Measurements from ENCODE around the gene ARSJ. TPM values are rescaled to one million over a fixed set of nuclear protein-coding genes. Genes with fewer than 3 reads are reported as not detected.
"Not testable (repeated sequence)": the region's sequence is repeated elsewhere in the genome, so short reads cannot be mapped to it uniquely, and the experiment has no call there.

The ARSJ gene
- total RNA-seq (2014; rRNA removed; shearing (Covaris generic)) = 11.8 and 12.4 TPM in 2 replicates
- 9.0 and 9.2 TPM in 2 replicates for polyA plus RNA-seq (2015; cell fraction: cytosol; rRNA removed)
- 11.8 and 11.9 TPM in 2 replicates for polyA plus RNA-seq (2015; cell fraction: nucleus; rRNA removed)

GRCh38 chr4:113979148-113979904 is at the start of gene ARSJ:
ARSJ (minus strand) TSS chr4:113979647; CDS start chr4:113978834, 813 bp downstream.
- peak; percentile 81 for DNase-seq (ENCODE audit: low read depth)

- DNase-seq (ENCODE audit: low read depth) = no peak
Measured at GRCh38 chr4:114028071-114028470, 48.6 kb upstream of the ARSJ start.

DNA sequence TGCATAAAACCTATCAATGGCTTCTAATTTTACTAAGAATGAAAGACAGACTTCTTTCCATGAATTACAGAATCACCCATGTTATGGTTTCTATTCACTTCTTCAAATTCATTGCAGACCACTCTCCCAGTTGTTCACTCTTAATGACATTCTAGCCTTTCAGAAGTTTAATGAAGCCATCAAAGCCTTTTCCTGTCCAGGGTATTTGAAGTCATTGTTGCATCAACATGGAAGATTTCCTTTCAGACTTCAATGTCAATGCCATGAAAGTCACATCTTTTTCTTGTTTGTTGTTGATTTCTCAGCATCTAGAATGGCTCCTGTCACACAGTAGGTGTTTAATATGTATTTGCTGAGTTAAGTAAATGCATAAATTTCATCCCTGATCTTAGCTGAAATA is 48.1 kb upstream of the ARSJ start:
- DNase-seq (ENCODE audit: low read depth) = no peak

GRCh38 chr4:114026447-114026846 is 47.0 kb upstream of the ARSJ start:
- DNase-seq (ENCODE audit: low read depth) = no peak

DNA sequence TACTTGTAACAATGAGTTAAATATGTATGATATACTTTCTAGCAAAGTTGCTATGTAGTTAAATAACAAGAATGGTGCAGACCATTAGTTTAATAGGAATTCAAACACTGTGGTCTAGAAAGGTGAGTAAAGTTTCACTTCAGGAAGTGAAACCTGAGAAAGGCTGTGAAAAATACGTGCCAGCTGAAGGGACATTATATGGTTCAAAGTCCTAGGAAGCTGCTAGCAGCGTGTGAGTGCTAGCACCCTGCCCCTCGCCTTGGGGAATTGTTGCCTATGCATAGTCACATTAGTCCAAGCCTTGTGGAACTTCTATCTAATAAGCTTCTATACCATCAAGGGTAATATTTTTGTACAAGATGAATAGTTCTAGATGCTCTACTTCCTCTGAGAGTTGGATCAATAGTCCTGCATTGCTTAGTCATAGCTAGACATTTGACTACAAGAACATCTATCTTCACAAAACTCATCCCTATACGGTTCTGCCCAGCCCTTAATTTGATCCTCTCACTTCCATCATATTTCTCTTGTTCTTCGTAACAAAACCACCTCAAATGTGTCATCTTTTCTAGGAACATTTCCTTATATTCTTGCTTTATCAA is 45.8 kb upstream of the ARSJ start:
- no peak for DNase-seq (ENCODE audit: low read depth)

DNA sequence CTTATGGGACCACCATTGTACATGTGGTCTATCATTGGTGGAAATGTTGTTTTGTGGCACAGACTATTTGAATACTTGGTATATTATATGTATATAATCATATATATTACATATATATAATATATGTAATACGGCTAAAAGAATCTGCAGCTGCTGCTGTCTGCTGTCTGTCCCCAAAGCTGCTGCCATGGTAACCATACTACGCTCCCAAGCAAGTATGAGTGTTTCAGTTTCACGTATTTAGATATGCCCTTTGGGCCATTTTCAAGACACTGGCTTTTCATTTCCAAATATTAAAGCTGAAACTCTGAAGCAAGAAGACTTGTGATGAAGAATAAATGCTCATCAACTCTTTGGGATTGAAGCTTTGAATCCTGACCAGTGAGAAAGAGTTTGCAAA is 42.0 kb upstream of the ARSJ start:
- no peak for DNase-seq (ENCODE audit: low read depth)

- DNase-seq (ENCODE audit: low read depth) = no peak
Measured at GRCh38 chr4:114019969-114020358, 40.5 kb upstream of the ARSJ start.

DNA sequence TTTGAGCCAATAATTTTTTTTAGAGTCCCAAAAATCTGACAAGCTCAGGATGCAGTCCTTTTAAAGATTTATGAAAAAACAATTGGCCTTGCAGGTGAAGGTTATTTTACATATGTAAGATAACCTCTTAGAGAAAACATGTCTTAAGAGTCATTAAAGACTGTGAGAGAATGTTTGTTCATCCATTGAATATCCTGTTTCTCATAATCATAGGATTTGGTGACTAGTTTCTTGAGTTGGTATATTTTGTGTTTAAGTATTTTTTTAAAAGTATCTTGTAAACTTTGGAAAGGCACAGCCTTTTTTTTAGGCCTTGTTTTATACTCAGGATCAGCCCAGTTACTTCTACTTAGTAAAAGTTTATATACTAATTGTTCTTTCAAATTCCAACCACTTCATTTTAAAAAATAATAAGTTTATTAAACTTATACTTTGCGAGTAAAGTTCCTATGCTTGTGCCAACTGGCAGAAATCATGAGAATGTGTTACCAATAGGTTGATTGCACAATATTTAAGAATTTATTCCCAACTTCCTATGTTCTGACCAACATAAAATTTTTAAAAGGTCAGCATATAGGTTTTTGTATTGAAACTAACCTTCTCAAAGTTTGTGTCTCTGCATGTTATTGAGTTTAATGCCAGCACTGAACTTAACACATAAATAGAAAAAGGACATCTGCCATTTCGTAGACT is 40.0 kb upstream of the ARSJ start:
- DNase-seq (ENCODE audit: low read depth) = no peak

- no peak for DNase-seq (ENCODE audit: low read depth)
Measured at GRCh38 chr4:114017120-114017917, 37.9 kb upstream of the ARSJ start.

- peak; percentile 100 for DNase-seq (ENCODE audit: low read depth)
Measured at GRCh38 chr4:114015444-114015899, 36.0 kb upstream of the ARSJ start.

DNA sequence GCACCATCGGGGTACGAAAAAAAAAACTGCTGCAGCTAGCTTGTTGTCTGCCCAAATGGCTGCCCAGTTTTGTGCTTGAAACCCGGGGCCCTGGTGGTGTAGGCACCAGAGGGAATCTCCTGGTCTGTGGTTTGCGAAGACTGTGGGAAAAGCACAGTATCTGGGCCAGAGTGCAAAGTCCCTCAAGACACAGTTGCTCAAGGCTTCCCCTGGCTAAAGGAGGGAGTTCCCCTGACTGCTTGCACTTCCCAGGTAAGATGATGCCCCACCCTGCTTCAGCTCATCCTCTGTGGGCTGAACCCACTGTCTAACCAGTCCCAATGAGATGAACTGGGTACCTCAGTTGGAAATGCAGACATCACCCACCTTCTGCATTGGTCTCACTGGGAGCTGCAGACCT is 33.8 kb upstream of the ARSJ start:
- not testable (repeated sequence) for DNase-seq (ENCODE audit: low read depth)

DNA sequence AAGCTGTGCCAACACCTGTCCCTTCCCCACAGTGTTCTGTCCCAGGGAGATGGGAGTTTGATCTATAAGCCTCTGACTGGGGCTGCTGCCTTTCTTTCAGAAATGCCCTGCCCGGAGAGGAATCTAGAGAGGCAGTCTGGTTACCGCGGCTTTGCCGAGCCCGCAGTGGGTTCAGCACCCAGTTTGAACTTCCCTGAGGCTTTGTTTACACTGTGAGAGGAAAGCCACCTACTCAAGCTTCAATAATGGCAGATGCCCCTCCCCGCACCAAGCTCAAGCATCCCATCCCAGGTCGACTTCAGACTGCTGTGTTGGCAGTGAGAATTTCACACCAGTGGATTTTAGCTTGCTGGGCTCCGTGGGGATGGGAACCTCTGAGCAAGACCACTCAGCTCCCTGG is 33.3 kb upstream of the ARSJ start:
- no peak for DNase-seq (ENCODE audit: low read depth)

GRCh38 chr4:114005569-114006442 is 26.4 kb upstream of the ARSJ start:
- DNase-seq (ENCODE audit: low read depth) = peak; percentile 81

GRCh38 chr4:114004483-114005226 is 25.2 kb upstream of the ARSJ start:
- DNase-seq (ENCODE audit: low read depth) = not testable (repeated sequence)

- DNase-seq (ENCODE audit: low read depth) = no peak
Measured at GRCh38 chr4:113998531-113998930, 19.1 kb upstream of the ARSJ start.

- DNase-seq (ENCODE audit: low read depth) = no peak
Measured at GRCh38 chr4:113998079-113998478, 18.6 kb upstream of the ARSJ start.

DNA sequence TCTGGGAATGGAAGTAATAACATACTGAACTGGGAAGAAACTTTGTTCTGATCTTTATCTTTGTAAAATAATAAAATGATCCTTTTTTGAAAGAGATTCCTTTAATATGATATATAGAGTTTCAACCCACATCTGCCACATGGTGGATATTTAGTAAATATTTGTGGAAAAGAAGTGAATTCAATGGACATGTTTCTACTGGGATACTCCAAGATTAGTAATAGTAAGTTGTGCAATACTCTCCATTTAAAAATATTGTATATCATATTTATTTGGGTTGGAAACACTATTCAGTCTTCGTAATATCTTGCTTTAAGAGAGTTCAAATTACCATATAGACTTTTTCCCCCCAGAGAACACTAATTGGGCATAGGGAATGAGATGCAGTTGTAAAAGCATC is 17.8 kb upstream of the ARSJ start:
- DNase-seq (ENCODE audit: low read depth) = no peak

- peak; percentile 75 for DNase-seq (ENCODE audit: low read depth)
Measured at GRCh38 chr4:113996599-113997177, 17.2 kb upstream of the ARSJ start.

DNA sequence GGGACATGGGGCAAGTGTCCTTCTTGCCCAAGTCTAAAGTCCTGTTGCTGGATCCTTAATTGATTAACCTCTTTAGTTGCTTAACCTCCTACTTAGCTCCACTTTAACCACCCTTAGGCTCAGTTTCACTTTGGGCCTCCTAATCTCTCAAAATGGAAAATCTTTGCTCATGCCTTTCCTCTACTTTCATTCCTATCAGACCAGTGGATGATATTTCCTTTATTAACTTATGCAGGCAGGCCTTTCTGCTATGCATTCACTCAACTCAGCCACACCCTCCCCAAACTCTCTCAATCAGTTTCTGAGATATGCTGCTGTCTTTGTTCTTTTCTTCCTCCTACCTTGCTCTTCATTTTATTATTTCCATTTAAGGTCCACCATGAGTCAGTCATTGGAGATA is 14.4 kb upstream of the ARSJ start:
- DNase-seq (ENCODE audit: low read depth) = no peak
